ENCODE data around the gene APOBEC2. TPM values are rescaled to one million over a fixed set of nuclear protein-coding genes. Genes with fewer than 3 reads are reported as not detected.

Gene APOBEC2
- total RNA-seq, 1 experiment from 2014 or later: not detected

GRCh38 chr6:41078101-41078500, 25.1 kb downstream of the APOBEC2 start:
- no peaks in the 10 kb centered on the region for H3K9me3 ChIP-seq (ENCODE audit: control insufficient read depth in 1 of 2, insufficient read depth in 1 of 2, low read depth in 1 of 2, low read length in 2 of 2)
- DNase-seq (ENCODE audit: low read depth, low spot score): no peak
- ChIA-PET RAD21 (ENCODE audit: low non-redundant PET in 1 of 2, low total read pairs in 2 of 2, uncharacterized antibody in 2 of 2, unreplicated experiment in 2 of 2) (no interaction called here), POLR2A (no interaction called here), CTCF (no interaction called here)
- H3K36me3 ChIP-seq (ENCODE audit: control insufficient read depth in 1 of 2, insufficient read depth in 2 of 2, low read length in 2 of 2): peaks cover 11 to 21% of the 10 kb centered on the region in 2 experiments
- no peaks in the 10 kb centered on the region for H3K9me2 ChIP-seq (ENCODE audit: insufficient read depth)
- H3K9ac ChIP-seq (ENCODE audit: low read length): no peak overlapping the region
- H3K79me2 ChIP-seq (ENCODE audit: insufficient read depth, low read length): peaks cover 87% of the 10 kb centered on the region
- no peaks in the 10 kb centered on the region for H4K20me1 ChIP-seq (ENCODE audit: insufficient read depth)
- ATAC-seq: no peak
- no peaks in the 10 kb centered on the region for H3K27me3 ChIP-seq (ENCODE audit: insufficient read depth, low read length)
- no peak overlapping the region for H3K4me2 ChIP-seq (ENCODE audit: low read length)
- no peak overlapping the region for H3K4me3 ChIP-seq (replicated peaks in 1 of 2; ENCODE audit: low read depth in 1 of 2, low read length in 2 of 2)
- TF ChIP-seq ATF3 (IDR thresholded peaks at IDR 0.05): no peak
- no peak for TF ChIP-seq ZBTB33 (IDR thresholded peaks at IDR 0.05; ENCODE audit: extremely low read depth, insufficient replicate concordance, low read length)
- TF ChIP-seq ZFX (IDR thresholded peaks at IDR 0.05): no peak
- TF ChIP-seq REST (IDR thresholded peaks at IDR 0.05; ENCODE audit: low read depth): no peak
- TF ChIP-seq MAX (IDR thresholded peaks at IDR 0.05): no peak
- no peak for TF ChIP-seq ELF1 (IDR thresholded peaks at IDR 0.05; ENCODE audit: borderline replicate concordance, low read depth)
- no peak for TF ChIP-seq EZH2 (IDR thresholded peaks at IDR 0.05)
- no peak for TF ChIP-seq CEBPB (IDR thresholded peaks at IDR 0.05; ENCODE audit: low read depth)
- no peak for TF ChIP-seq JUND (IDR thresholded peaks at IDR 0.05)
- no peak overlapping the region for H3K27ac ChIP-seq (ENCODE audit: low read depth, low read length)
- BruUV-seq (replicated peaks): no TSS peak
- intact Hi-C loops (cut with micrococcal nuclease): no loop called here
- peaks cover 7 to 10% of the 10 kb centered on the region in 2 experiments; a peak in 3 of 4 replicates for H3K4me1 ChIP-seq (ENCODE audit: control insufficient read depth in 1 of 2, insufficient read depth in 2 of 2, low read length in 2 of 2)
- no peak overlapping the region for H2AFZ ChIP-seq (ENCODE audit: low read depth, low read length, poor library complexity, severe bottlenecking)
